Right atrium auricular region (tissue), 2 donors: ENCODE measurements around the gene SLC18A2. TPM values are rescaled to one million over a fixed set of nuclear protein-coding genes. Genes with fewer than 3 reads are reported as not detected.
"Not testable (repeated sequence)": the region's sequence is repeated elsewhere in the genome, so short reads cannot be mapped to it uniquely, and the experiment has no call there.

Source experiments
- DNase-seq: peaks from one replicate; pipeline ENCODE4 v3.0.0-alpha.2; 2019; ENCODE audit warnings: low spot score
- H3K27ac ChIP-seq, 2 donors: fragments of 200-600 bp; sonication (generic); 1 replicate in 1 of 2; 2 replicates in 1 of 2; pipeline ENCODE4 v1.5.1; 2016 to 2019
- H3K27me3 ChIP-seq, 2 donors: fragments of 200-600 bp; sonication (generic); one replicate each; pipeline versions ENCODE4 v1.5.1 to v1.6.0; 2017 to 2019
- H3K36me3 ChIP-seq: fragments of 200-600 bp; sonication (generic); one replicate; pipeline ENCODE4 v1.5.1; 2016
- H3K4me1 ChIP-seq, 2 donors: fragments of 200-600 bp; sonication (generic); one replicate each; pipeline versions ENCODE4 v1.5.1 to v1.6.0; 2017 to 2019
- H3K4me3 ChIP-seq, 2 donors: fragments of 200-600 bp; sonication (generic); 1 replicate in 1 of 2; 2 replicates in 1 of 2; pipeline ENCODE4 v1.5.1; 2017 to 2019; ENCODE audit warnings: mild to moderate bottlenecking in 1 of 2, moderate library complexity in 1 of 2
- H3K9me3 ChIP-seq, 2 donors: fragments of 200-600 bp; sonication (generic); one replicate each; pipeline ENCODE4 v1.5.1; 2019
- total RNA-seq, 2 donors: library from RNA; depleted of rRNA; stranded (reverse); fragments of >200 nt; gene quantifications; one replicate each; pipeline ENCODE4 v1.1.0, GENCODE V29; 2016
- TF ChIP-seq, protein P1 (sequence below), 2 donors: fragments of 200-600 bp; sonication (generic); IDR thresholded peaks; one replicate each; pipeline ENCODE4 v1.5.1; 2019; ENCODE audit warnings: antibody characterized with exemption in 2 of 2

SLC18A2 gene
- total RNA-seq, 2 donors from 2014 or later, result 0.22 TPM; not detected in 1

- Histone ChIP-seq H3K27ac (no peak overlapping the region), H3K4me3 (no peak overlapping the region), H3K4me1 (no peaks in the 10 kb centered on the region), H3K36me3 (no peaks in the 10 kb centered on the region), H3K9me3 (no peaks in the 10 kb centered on the region), H3K27me3 (no peaks in the 10 kb centered on the region)
- TF ChIP-seq, protein P1, sequence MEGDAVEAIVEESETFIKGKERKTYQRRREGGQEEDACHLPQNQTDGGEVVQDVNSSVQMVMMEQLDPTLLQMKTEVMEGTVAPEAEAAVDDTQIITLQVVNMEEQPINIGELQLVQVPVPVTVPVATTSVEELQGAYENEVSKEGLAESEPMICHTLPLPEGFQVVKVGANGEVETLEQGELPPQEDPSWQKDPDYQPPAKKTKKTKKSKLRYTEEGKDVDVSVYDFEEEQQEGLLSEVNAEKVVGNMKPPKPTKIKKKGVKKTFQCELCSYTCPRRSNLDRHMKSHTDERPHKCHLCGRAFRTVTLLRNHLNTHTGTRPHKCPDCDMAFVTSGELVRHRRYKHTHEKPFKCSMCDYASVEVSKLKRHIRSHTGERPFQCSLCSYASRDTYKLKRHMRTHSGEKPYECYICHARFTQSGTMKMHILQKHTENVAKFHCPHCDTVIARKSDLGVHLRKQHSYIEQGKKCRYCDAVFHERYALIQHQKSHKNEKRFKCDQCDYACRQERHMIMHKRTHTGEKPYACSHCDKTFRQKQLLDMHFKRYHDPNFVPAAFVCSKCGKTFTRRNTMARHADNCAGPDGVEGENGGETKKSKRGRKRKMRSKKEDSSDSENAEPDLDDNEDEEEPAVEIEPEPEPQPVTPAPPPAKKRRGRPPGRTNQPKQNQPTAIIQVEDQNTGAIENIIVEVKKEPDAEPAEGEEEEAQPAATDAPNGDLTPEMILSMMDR (IDR thresholded peaks at IDR 0.05), result no peak
- no peak for DNase-seq
These were observed 17.1 kb upstream of the SLC18A2 start for GRCh38 chr10:117223693-117224430.

DNA sequence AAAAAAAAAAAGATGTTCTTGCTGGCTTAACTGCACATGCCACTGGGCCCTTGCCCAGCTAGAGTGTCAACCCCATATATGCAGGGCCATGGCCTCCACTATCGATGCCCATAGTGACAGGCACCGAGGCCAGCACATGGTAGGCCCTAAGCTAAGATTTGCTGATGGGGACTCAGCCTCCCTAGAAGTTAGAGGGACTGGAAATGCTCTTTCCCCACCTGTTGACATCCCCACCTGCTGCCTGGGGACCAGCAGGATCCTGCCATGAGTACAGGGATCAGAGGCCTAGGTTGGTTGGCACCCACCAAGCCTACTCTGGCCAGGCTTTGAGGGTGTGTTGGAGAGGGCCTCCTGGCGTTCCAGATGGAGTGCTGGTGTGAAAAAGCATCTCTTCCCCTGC lies 16.0 kb upstream of the SLC18A2 start:
- Histone ChIP-seq H3K36me3 (no peaks in the 10 kb centered on the region), H3K9me3 (no peaks in the 10 kb centered on the region), H3K4me1 (no peaks in the 10 kb centered on the region), H3K27ac (no peak overlapping the region), H3K27me3 (no peaks in the 10 kb centered on the region), H3K4me3 (no peak overlapping the region)
- no peak for DNase-seq
- TF ChIP-seq, protein P1 (IDR thresholded peaks at IDR 0.05), result no peak

DNA sequence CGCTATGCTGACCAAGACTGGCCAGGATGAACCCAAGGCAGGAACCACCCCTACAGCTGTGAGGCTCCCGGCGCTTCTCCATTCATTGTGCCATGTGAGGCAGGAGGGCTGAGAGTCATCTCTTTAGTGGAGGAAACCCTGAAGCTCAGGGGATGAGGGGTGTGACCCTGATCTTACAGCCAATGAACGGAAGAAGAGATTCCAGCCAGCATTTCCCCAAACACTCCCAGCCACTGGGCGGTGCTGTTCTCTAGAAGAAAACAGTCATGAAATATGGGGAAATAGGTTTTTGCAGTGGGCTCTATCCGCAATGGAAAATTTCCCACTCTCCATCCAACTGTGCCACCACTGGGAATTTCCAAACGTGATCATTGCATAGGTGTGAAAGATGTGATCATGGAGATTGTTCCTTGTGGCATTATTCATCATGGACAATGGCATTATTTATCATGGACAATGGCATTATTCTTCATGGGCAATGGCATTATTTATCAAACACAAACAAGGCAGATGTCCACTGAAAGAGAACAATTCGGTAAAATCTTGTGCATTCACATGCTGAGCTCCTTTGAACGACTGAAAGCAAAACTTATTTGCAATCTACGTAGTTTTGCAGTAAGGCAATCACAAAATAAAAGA lies 14.0 kb upstream of the SLC18A2 start:
- Histone ChIP-seq H3K4me1 (no peaks in the 10 kb centered on the region), H3K4me3 (no peak overlapping the region), H3K9me3 (no peaks in the 10 kb centered on the region), H3K27me3 (no peaks in the 10 kb centered on the region), H3K27ac (no peak overlapping the region), H3K36me3 (no peaks in the 10 kb centered on the region)
- TF ChIP-seq, protein P1 (IDR thresholded peaks at IDR 0.05), result no peak
- DNase-seq, result no peak

- Histone ChIP-seq H3K27me3 (no peaks in the 10 kb centered on the region), H3K4me1 (no peaks in the 10 kb centered on the region), H3K27ac (no peak overlapping the region), H3K9me3 (no peaks in the 10 kb centered on the region), H3K4me3 (no peak overlapping the region), H3K36me3 (no peaks in the 10 kb centered on the region)
- no peak for DNase-seq
- TF ChIP-seq, protein P1 (IDR thresholded peaks at IDR 0.05), result no peak
These were observed 12.7 kb upstream of the SLC18A2 start for GRCh38 chr10:117228210-117228609.

GRCh38 chr10:117230107-117230506 lies 10.8 kb upstream of the SLC18A2 start:
- DNase-seq, H3K27me3 ChIP-seq: not testable (repeated sequence)

GRCh38 chr10:117237401-117237991 lies 3.4 kb upstream of the SLC18A2 start:
- Histone ChIP-seq H3K36me3 (no peaks in the 10 kb centered on the region), H3K4me1 (peaks cover 0 to 14% of the 10 kb centered on the region in 2 donors), H3K4me3 (no peak overlapping the region), H3K9me3 (no peaks in the 10 kb centered on the region), H3K27me3 (peaks cover 0 to 14% of the 10 kb centered on the region in 2 donors), H3K27ac (no peak overlapping the region)
- TF ChIP-seq, protein P1 (IDR thresholded peaks at IDR 0.05), result no peak
- DNase-seq, result no peak

More at GRCh38 chr10:117230107-117230506, 10.8 kb upstream of the SLC18A2 start:
- not testable (repeated sequence) for H3K4me3 ChIP-seq, H3K27ac ChIP-seq, H3K4me1 ChIP-seq, H3K36me3 ChIP-seq, H3K9me3 ChIP-seq
